Body of pancreas (tissue), 4 donors: ENCODE data around the gene MT1B.
A peak's percentile ranks its signal among the peaks of the same experiment; 100 is the strongest.

Experiments used
- POLR2A ChIP-seq, 3 donors: fragments of 450-650 bp; IDR thresholded peaks; one replicate each; pipeline ENCODE4 v1.6.1; 2016; ENCODE audit warnings: antibody characterized with exemption in 3 of 3, mild to moderate bottlenecking in 2 of 3
- TF ChIP-seq, protein P1 (sequence below), 7 experiments: fragments of 450-650 bp in 4 of 7; fragments of 200-600 bp in 3 of 7; sonication (generic) in 3 of 7; IDR thresholded peaks; one replicate each; pipeline ENCODE4 v1.5.1; 2016 to 2019; ENCODE audit warnings: antibody characterized with exemption in 7 of 7

DNA sequence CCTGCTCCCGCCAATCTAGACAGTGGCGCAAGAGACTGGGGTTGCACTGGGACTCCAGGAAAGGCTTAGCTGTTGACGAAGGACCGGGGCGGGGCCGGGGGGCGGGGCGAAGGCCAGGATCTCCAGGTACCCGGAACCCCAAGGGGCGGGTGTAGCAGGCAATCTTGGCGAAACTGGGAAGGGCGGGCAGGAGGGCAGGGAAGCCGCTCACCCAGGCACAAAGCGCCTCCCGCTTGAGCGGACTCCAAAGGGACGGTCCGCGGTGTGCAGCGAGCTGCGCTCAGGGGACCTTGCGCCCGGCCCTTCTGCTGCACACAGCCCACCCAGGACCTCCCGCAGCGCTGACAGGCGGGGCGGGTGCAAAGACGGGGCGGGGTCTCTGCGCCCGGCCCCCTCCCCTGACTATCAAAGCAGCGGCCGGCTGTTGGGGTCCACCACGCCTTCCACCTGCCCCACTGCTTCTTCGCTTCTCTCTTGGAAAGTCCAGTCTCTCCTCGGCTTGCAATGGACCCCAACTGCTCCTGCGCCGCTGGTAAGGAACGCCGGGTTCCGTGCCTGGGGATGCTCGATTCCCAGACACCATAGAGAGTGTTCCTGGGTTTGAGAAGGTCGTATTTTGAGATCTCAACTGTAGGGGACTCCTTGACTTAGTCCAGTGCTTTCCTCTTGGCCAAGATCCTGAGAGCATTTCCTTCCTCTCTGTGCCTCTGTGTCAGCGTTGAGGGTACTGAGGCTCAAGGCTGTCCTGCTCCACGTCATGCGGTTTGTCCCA, 6.1 kb downstream of the MT1B start, which contains the start of gene MT1F:
- TF ChIP-seq, protein P1, sequence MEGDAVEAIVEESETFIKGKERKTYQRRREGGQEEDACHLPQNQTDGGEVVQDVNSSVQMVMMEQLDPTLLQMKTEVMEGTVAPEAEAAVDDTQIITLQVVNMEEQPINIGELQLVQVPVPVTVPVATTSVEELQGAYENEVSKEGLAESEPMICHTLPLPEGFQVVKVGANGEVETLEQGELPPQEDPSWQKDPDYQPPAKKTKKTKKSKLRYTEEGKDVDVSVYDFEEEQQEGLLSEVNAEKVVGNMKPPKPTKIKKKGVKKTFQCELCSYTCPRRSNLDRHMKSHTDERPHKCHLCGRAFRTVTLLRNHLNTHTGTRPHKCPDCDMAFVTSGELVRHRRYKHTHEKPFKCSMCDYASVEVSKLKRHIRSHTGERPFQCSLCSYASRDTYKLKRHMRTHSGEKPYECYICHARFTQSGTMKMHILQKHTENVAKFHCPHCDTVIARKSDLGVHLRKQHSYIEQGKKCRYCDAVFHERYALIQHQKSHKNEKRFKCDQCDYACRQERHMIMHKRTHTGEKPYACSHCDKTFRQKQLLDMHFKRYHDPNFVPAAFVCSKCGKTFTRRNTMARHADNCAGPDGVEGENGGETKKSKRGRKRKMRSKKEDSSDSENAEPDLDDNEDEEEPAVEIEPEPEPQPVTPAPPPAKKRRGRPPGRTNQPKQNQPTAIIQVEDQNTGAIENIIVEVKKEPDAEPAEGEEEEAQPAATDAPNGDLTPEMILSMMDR (IDR thresholded peaks at IDR 0.05), result peak in 2 of 7 experiments; percentile 33 to 37
- peak; percentile 76 to 85 (median 83) for TF ChIP-seq POLR2A (IDR thresholded peaks at IDR 0.05)
